NCI-H2171 (cell line): ENCODE measurements around the gene GPR180.

Experiments used
- DNase-seq: peaks from one replicate; lab custom pipeline; 2025; lab: John Stamatoyannopoulos, UW

GPR180 gene

DNA sequence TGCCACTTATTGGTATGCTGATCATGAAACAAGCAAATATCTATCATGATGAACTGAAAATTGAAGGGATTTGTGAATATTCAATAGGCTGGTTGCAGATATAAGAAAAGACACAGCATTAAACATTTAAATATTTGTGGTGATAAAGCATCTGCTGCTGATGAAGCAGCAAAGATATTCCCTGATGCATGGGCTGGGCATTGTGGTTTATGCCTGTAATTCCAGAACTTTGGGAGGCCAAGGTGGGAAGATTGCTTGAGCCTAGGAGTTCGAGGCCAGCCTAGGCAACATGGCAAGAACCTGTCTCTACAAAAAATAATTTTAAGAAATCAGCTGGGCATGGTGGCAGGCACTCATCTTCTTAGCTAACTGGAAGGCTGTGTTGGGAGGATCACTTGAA lies 54.5 kb downstream of the GPR180 start:
- DNase-seq: no peak

DNA sequence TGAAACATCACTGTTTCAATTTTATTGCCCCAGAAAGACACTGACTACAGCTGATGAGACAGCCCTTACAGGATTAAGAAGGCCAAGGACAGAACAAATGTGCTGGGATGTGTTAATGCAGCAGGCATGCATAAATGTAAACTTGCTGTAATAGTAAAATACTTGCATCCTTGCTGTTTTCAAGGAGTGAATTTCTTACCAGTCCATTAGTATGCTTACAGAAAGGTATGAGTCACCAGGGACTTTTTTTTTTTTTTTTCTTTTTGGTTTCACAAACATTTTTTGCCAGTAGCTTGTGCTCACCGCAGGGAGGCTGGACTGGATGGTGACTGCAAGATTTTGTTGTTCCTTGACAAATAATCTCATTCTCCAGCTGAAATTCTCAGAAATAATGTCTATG lies 55.1 kb downstream of the GPR180 start:
- no peak for DNase-seq

DNA sequence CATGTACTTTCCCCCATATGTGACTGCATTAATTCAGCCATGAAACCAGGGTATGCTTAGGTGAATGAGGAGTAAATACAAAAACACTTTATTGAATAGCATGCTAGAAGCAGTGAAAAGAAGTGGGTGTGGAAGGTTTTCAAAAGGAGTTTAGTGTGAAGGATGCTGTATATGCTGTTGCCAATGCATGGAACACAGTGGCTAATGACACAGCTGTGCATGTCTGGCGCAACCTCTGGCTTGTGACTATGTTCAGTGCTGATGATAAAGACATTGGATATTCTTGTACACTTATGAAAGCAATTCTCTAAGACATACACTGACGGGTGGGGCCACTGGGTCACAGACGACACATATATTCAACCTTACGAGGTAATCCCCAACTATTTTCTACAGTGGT lies 55.5 kb downstream of the GPR180 start:
- no peak for DNase-seq

DNA sequence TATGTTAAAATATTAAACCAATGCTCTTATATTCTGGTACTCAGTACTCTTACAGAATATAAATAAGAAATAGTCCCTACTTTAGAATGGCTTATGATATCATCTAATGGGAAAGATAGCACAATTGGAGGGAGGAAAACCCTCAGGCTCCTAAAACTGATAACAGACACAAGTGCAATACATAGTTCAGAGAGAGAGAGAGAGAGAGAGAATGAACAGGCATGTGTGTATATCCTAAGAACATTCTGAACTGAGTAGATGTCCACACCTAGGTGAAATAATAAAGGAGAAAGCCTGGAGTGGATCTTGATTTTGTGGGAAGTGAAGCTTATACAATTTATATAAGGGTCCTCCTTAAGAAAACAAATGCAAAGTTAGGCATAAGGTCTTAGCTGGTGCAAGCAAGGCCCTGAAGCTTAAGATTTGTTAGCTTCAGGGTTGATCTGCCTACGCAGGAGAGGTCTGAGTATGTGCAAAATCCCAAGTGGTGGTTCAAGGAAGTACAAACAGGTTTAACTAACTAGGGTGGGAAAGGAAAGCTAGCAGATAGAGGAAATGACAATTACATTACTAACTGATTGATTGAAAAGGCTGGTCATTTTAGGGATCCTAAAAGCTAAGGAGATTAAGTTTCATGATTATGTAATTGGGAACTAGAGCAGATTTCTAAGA lies 57.4 kb downstream of the GPR180 start:
- DNase-seq: no peak

DNA sequence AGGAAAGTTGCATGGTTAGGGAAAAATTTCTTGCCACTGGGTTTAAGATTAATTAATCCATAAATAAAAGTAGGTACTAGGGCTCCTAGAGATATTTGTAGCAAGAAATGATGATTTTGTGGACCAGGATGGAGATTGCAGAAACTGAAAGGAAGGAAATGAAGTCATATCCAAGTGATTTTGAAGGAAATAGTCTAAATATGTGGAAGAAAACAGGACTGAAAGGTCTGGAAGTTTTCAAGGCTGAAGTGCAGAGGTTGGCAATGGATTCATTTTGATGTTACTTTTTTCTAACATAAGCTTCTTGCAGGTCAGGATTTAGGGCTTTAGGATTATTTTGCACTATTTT lies 57.9 kb downstream of the GPR180 start:
- DNase-seq: no peak

DNA sequence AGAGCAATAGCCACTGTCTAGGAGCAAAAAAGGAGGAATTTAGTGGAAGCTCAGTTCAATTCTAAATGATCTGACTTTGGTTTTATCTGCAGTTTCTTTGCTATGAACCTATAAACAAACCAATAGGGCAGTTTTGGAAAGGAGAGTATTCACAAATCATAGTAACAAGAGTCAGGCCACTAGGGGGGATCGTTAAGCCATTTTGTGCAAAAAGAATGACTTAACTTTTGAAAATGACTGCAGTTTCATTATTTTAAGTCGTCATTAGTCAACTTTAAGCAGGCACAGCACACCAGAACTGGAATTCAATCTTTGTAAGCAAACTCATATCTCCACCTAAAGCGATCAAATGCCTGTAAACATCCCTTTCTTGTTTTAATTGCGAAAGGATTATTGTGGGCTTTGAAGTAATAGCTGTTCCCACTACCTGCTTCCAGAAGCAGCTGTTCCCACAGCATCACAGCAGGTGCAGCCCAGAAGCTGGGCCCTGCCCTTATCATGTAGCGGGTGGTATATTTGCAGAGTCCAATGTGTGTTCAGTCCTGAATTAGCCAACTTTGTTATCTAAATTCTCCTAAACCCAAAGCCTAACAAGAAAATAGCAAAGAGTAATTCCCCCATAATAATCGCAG lies 59.2 kb downstream of the GPR180 start:
- DNase-seq: no peak

DNA sequence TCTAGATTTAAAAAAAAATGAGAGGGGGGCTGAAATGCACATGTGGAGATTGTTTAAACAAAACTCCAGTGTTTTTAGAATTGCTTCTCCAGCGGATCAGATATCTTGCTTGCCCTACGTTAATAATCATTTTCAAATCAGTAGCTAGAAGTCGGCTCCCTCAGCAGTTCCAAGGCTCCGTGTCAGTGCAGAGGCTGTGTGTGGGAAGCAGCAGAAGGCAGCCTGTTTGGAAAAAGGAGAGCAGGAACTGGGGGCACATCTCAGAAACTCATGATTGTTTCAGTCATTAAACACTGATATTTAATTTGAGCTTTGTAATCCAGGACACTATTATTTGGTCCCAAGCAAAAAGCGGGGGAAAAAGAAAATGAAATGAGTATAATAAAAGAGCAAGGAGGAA lies 59.7 kb downstream of the GPR180 start:
- DNase-seq: no peak

DNA sequence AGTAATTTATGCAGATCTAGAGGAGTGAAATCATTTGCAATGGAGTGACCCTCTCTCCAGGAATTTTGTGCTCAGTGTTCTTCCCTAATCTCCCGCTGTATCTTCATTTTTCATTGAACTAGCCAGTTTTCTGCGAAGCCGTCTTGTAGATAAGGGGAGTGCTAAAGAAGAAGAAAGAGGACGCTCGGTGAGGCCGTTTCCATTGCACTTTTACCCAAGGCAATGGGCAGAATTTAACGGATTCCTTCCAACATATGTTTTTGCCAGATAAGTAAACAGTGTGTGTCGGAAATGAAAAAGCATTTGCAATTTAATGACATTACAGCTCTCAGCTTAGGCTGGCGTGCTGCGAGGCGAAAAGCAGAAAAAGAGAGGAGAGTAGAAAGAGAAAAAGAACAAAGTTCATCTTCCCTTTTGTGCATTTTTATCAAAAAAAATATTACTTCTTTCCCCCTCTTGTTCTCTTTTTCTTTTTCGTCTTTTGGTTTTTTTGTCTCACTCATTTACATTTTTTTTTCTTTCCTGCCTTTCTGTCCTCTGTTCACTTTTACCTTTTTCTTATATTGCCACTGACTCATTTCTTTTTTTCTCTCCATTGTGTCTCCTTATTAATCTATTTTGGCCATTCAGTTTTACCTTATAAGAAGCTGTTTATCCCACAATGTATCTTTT lies 60.8 kb downstream of the GPR180 start:
- DNase-seq: no peak

DNA sequence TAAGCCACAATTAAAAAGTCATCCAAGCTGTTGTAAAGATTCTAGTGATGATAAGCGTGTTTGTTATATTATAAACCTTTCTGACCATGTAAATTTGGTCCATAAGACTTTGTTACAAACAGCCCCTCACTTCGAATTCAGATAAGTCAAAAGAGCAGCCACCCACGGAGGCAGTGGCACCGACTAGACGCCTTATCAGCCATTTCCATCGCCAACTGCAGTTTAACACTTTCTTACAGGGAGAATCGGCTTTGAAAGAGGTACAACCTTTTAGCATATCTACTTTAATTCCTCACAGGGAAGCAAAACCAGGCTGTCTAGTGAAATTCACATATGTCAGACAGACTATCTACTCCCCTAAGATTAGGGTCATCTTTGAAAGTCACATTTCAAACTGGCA lies 63.2 kb downstream of the GPR180 start:
- no peak for DNase-seq

DNA sequence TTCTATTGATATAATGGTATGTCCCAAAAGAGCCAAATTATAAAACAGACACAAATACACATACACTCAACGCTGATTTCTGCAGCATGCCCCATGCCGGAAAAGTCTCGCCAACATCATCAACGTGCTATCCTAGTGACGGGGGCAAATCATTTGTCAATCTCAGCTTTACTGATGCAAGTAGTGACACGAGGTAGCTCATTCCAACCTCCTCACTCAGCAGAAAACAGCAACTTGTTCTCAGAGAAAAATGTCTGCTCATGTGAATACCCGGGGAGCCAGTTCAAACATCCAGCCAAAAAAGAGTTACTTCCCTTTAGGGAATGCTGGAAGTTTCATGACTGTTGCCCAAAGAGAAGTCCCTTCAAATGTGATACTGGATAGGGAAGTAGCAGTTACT lies 64.4 kb downstream of the GPR180 start:
- DNase-seq: no peak

DNA sequence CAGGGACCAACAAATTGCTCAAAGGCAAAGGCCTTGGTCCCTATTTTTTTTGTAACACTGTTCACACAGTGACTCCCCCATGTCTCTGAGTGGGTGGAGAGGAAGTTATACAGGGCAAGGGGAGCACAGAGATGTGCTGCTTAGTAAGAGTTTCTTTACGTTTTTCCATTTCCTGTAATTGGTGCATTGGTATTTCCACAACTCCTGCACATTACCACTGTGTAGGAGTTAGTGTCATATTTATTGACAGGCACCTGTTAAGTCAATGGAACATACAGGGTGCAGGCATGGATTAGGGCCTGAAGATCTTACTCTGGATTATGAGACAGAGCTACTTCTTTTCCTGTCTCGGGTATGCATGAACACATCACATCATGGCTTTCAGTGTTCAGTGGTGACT lies 65.5 kb downstream of the GPR180 start:
- no peak for DNase-seq

DNA sequence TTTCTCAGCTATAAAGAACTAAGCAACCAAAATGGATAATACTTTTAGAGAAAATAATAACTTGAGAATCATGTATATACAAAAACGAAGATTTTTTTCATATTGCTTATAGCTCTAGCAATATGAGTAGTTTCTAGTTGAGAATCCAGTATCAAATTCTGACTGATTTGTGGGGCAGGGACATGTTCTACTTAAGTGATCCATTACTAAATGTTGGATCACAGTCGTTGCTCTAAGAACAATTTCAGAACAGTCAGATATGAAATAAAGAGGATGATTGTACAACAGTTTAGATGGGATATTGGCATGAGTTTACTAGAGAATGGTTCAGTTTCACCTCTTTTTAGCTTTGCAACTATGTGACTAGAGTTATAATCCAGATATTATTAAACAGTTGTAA lies 70.7 kb downstream of the GPR180 start:
- DNase-seq: no peak

DNA sequence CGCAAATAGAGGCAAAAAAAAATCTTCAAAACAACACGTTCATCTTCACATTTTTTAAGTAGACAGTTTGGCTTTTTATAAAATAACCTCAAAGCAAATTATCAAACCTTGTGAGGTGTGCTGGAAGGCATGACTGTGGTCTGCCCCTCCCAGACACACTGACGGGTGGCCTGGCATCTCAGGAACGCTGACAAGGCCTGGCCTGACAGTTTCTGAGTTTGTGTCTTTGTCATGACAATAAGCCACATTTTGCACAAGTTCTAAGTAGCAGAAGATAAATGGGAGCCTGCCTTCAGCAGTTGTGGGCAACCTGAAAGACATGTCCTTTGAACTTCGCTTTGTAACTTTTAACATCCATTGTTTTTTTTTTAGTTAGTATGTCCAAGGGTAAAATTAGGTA lies 72.2 kb downstream of the GPR180 start:
- no peak for DNase-seq

DNA sequence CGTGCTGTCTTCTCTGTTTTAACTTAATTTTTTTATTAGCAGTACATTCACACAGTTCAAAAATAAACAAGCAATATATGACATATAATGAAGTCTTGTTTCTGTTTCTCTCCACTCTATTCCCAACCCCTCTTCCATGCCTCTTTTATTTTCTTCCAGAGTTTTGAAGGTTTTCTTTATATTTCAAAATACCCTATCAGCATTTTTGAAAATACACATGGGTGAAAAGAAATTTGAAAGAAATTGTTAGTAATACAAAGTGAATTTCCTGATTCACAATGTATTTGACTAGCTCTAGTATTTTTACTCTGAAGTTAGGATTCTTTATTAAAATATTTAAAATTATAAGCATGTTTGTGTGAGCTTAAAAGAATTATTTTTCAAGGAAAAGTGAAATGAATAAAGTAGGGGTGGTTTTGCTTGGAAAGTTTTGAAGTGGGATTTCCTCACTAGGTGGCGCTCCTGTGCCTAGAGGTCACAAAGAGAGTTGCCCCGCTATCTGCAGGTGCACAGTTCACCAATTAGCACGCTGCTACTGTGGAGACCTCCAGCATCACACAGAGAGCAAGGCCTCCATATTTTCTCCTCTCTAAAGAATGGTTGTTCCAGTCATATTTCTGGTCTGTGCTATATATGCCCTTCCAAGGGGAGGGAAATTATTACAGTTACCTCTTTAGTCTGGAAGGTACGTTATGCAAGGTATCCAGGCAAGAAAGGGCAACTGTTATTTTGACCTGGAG lies 73.1 kb downstream of the GPR180 start:
- DNase-seq: peak; percentile 7

DNA sequence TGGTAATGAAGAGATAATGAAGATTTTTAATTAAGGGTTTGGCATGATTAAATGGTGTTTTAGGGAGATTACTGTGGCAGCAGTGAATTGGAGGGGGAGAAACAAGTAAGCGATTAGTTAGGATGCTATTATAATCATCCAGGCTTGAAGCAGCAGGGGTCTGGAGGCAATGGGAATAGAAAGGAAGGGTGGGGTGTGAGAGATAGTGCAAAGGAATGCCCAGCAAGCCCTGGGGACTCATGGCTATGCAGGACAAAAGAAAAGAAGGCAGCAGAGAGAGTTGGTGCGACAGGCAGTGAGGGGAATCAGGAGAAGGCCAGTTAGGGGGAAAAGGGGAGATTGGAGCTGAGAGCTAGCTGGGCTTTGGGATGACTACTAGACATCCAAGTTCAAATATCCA lies 76.1 kb downstream of the GPR180 start:
- DNase-seq: no peak

DNA sequence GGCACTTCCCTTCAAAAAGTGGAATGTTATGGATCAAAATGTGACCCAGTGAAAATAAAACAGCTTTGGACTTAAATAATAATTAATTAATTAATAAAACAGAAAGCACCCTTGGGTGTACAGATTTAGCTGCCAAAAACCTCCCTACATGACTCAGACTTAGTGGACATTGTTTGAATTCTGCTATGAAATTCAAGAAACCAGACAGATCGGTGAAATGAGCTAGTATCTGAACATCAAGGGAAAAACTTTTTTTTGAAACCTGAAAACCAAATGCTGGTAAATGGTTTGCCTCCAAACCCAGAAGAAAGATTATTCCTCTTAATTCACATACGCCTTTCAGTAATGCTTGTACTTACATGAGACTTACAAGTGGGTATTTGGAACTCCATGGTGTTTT lies 77.2 kb downstream of the GPR180 start:
- DNase-seq: no peak

DNA sequence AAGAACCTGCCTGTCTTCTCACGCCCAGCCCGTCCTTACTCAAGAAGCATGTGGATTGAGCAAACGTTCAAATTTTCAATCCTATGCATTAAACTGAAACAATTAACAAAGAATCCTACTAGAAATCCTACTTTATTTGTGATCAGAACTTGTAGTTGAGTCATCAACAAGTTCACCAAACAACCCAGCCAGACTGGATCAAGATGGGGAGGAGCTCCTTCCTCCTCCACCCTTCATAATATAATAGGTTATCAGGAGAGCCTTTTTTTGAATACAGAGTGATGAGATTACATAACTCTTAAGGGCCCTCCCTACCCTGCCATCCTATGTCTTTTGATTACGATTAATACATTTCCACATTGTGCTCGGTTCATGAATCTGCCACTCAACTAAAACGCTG lies 78.0 kb downstream of the GPR180 start:
- DNase-seq: no peak

DNA sequence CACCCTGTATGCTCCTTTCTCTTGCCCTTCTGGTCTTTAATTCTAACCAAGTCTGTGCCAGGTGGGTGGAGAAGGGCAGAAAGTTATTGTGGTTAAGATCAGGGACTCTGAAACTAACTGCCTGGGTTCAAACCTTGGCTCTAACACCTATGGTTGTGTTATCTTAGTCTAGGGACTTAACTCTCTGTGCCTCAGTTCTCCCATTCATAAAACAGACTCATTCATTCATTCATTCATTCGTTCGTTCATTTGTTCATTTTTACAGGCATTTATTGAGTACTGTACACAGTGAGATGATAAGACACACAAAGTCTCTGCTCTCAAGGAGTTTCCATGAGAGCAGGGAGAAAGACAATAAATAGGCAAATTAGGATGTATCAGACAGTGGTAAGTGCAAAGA lies 80.6 kb downstream of the GPR180 start:
- no peak for DNase-seq

DNA sequence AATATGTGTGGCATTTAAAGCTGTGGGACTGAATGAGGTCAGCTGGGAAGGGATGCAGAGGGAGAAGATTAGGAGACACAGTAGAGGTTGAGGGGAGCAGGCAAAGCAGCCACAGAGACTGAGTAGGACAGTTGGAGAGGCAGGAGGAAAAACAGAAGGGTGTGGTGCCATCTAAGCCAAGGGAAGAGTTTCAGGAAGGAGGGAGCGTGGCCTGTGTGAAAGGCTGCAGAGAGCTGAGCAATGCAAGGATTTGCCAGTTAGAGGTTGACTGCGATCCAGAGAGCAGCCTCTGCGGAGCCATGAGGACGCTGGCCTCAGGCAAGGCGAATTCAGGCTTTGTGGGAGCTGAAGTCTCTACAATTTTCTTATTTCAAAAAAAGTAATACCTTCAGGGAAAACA lies 81.8 kb downstream of the GPR180 start:
- no peak for DNase-seq
